ENCODE results near the gene SMIM36.
"Not testable (repeated sequence)": the region's sequence is repeated elsewhere in the genome, so short reads cannot be mapped to it uniquely, and the experiment has no call there.

The SMIM36 gene

DNA sequence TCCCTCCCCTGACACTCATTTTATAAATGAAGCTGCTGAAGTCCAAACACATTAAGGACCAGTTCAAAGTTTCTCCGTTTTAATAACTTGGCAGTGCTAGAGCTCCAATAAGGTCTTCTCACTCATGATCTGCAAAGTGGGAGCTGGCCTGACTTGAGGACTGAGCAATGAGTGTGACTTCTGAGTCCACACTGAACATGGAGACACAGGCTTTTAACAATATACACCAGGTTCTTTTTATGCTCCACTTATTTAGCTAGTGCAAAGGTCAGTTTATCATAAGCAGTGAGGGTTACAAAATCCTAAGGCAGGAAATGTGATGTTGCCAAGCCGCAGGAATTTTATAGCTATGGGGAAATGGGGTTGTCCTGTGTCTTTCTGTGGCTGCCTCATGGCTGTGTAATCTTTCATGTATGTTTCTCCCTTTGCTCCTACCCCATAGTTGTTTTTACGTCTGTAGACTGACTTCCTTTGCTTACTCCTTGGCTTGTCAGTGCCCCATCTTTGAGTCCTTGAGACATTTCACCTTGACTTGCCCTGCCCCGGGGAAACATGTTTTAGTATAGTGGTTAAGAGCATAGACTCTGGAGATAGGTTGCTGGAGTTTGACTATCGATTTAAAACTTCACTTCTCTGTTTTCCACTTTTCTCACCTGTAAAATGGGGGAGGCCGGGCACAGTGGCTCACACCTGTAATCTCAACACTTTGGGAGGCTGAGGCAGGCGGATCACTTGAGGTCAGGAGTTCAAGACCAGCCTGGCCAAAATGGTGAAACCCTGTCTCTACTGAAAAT, 77.4 kb downstream of the SMIM36 start:
- TF ChIP-seq JUND (IDR thresholded peaks at IDR 0.05; ENCODE audit: low read depth): no peak
- in situ Hi-C loops (cut with HindIII; ENCODE audit: low pct_unique_long_range_greater_than_20kb, low sequenced_read_pairs): no loop called here
- peak in 1 of 2 experiments; percentile 90 for DNase-seq (ENCODE audit: low read depth in 1 of 2, low spot score in 1 of 2)

DNA sequence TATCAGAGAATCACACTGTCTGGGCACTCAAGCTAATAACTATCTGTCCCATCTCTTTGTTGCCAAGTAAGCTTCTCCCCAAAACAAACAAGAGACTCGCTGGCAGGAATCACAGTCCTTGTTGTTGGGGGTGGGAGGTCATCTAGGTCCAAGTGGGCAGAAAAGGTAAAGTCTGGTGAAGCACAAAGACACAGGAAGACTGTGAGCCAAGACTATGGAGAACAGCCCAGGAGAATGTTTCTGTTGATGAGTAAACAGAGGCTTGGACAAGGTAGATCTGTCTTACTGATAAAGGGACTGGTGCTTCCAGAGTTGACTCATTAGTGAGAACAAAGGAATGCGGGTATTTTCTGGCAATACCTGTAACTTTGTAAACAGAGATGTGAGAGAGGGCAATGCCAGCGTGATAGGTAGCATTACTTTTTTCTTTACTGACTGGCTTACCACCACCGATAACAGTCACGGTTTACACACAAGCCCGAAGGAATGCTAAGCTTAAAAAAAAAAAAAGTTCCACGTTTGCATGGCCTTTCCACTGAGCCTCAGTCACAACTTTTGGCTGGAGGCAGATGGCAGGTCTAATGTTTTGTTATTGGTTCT, 78.1 kb downstream of the SMIM36 start:
- in situ Hi-C loops (cut with HindIII; ENCODE audit: low pct_unique_long_range_greater_than_20kb, low sequenced_read_pairs): no loop called here
- peak; percentile 94 for TF ChIP-seq JUND (IDR thresholded peaks at IDR 0.05; ENCODE audit: low read depth)
- DNase-seq (ENCODE audit: low read depth in 1 of 2, low spot score in 1 of 2): peak; percentile 46 to 97

- in situ Hi-C loops (cut with HindIII; ENCODE audit: low pct_unique_long_range_greater_than_20kb, low sequenced_read_pairs): no loop called here
- TF ChIP-seq JUND (IDR thresholded peaks at IDR 0.05; ENCODE audit: low read depth): no peak
- no peak for DNase-seq (ENCODE audit: low read depth in 1 of 2, low spot score in 1 of 2)
Measured at GRCh38 chr17:55432358-55433028, 78.8 kb downstream of the SMIM36 start.

DNA sequence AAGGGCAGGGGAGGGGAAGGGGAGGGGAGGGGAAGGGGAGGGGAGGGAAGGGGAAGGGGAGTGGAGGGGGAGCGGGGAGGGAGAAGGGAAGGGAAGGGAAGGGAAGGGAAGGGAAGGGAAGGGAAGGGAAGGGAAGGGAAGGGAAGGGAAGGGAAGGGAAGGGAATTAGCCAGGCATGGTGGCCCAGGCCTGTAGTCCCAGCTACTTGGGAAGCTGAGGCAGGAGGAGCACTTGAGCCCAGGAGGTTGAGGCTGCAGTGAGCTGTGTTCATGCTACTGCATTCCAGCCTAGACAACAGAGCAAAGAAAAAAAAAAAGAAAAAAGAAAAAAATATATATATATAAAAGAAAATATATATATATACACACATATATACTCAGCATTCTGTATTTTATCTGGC, 79.3 kb downstream of the SMIM36 start:
- in situ Hi-C loops (cut with HindIII; ENCODE audit: low pct_unique_long_range_greater_than_20kb, low sequenced_read_pairs); DNase-seq (ENCODE audit: low read depth in 1 of 2, low spot score in 1 of 2): not testable (repeated sequence)

GRCh38 chr17:55430541-55431288, 80.5 kb downstream of the SMIM36 start:
- no peak for TF ChIP-seq JUND (IDR thresholded peaks at IDR 0.05; ENCODE audit: low read depth)
- DNase-seq (ENCODE audit: low read depth in 1 of 2, low spot score in 1 of 2): peak in 1 of 2 experiments; percentile 48
- in situ Hi-C loops (cut with HindIII; ENCODE audit: low pct_unique_long_range_greater_than_20kb, low sequenced_read_pairs): no loop called here

GRCh38 chr17:55427587-55427882, 83.7 kb downstream of the SMIM36 start:
- DNase-seq (ENCODE audit: low read depth in 1 of 2, low spot score in 1 of 2): no peak
- in situ Hi-C loops (cut with HindIII; ENCODE audit: low pct_unique_long_range_greater_than_20kb, low sequenced_read_pairs): no loop called here
- no peak for TF ChIP-seq JUND (IDR thresholded peaks at IDR 0.05; ENCODE audit: low read depth)

- in situ Hi-C loops (cut with HindIII; ENCODE audit: low pct_unique_long_range_greater_than_20kb, low sequenced_read_pairs): no loop called here
- no peak for TF ChIP-seq JUND (IDR thresholded peaks at IDR 0.05; ENCODE audit: low read depth)
- no peak for DNase-seq (ENCODE audit: low read depth in 1 of 2, low spot score in 1 of 2)
Measured at GRCh38 chr17:55426851-55427586, 84.2 kb downstream of the SMIM36 start.

GRCh38 chr17:55424893-55425540, 86.2 kb downstream of the SMIM36 start:
- DNase-seq (ENCODE audit: low read depth in 1 of 2, low spot score in 1 of 2): no peak
- TF ChIP-seq JUND (IDR thresholded peaks at IDR 0.05; ENCODE audit: low read depth): no peak
- in situ Hi-C loops (cut with HindIII; ENCODE audit: low pct_unique_long_range_greater_than_20kb, low sequenced_read_pairs): no loop called here

- no peak for TF ChIP-seq JUND (IDR thresholded peaks at IDR 0.05; ENCODE audit: low read depth)
- DNase-seq (ENCODE audit: low read depth in 1 of 2, low spot score in 1 of 2): no peak
- in situ Hi-C loops (cut with HindIII; ENCODE audit: low pct_unique_long_range_greater_than_20kb, low sequenced_read_pairs): no loop called here
Measured at GRCh38 chr17:55423535-55423934, 87.7 kb downstream of the SMIM36 start.

DNA sequence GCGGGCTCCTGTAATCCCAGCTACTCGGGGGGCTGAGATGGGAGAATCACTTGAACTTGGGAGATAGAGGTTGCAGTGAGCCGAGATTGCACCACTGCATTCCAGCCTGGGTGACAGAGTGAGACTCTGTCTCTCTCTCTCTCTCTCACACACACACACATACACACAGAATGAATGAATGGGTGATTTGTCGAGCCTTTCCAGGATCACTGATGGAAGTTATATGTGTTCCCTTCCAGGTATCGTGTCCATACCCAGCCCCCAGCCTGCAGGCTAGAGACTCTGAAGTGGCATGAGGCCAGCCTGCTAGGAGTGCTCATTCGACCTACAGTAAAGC, 88.5 kb downstream of the SMIM36 start:
- in situ Hi-C loops (cut with HindIII; ENCODE audit: low pct_unique_long_range_greater_than_20kb, low sequenced_read_pairs); DNase-seq (ENCODE audit: low read depth in 1 of 2, low spot score in 1 of 2): not testable (repeated sequence)

DNA sequence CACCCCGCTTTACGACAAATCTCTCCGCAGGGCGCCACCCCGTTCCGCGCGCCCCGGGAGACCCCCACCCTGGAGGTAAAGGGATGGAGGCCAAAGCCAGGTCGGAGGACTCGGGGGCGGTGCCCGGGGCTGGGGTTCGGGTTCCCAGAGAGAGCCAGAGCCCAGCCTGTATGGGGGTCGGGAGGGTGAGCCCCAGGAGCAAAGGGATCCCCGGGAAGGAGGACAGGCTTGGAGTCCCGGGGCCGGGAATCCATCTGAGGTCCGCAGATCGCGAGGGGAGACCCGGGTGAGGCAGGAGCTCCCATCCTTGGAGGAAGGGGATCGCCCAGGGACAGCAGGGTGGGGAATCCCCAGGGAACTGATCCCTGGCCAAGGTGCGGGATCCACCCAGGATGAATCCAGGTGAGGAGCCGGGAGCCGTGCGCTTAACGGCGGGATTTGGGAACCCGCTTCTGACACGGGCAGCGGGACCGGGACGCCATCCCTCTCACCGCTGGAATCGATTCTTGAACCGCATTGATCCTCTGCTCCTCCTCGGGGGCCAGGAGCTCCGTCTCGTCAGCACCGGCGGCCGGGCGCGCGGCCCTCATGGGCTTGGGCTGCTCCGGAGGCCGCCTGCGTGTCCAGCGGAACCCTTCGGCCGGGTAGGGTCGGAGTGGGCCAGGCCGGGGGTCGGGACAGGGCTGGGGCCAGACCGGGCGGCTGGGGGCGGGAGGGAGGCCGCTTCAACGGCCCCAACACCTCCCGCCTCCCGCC, 89.9 kb downstream of the SMIM36 start, which contains the start of gene MMD:
Gene MMD, minus strand, starts transcription at position 657 of the 756 bp plus-strand sequence. Its CDS starts 140 bp downstream, at position 517.
- no peak for TF ChIP-seq JUND (IDR thresholded peaks at IDR 0.05; ENCODE audit: low read depth)
- in situ Hi-C loops (cut with HindIII; ENCODE audit: low pct_unique_long_range_greater_than_20kb, low sequenced_read_pairs): no loop called here
- peak in 1 of 2 experiments; percentile 56 for DNase-seq (ENCODE audit: low read depth in 1 of 2, low spot score in 1 of 2)

Measured in T47D (cell line).